SK-N-SH (cell line): ENCODE results near the gene SLC9C1.

Experiments used
- CHD2 ChIP-seq: fragments of 150-350 bp; IDR thresholded peaks from 2 replicates; pipeline ENCODE4 v1.6.1; 2018; ENCODE audit warnings: low read length; ENCODE audit not compliant: partially characterized antibody
- CTCF ChIP-seq: fragments of 200-600 bp; sonication (generic); IDR thresholded peaks from 2 replicates; pipeline ENCODE4 v1.6.1; 2017; ENCODE audit warnings: antibody characterized with exemption, mild to moderate bottlenecking, moderate library complexity
- EP300 ChIP-seq, 2 experiments: IDR thresholded peaks; 2 replicates each; pipeline versions ENCODE4 v1.4.0 to v1.6.1; 2012; ENCODE audit warnings: borderline replicate concordance in 1 of 2, low read depth in 1 of 2, low read length in 1 of 2
- EZH2phosphoT487 ChIP-seq: fragments of 200-600 bp; sonication (generic); IDR thresholded peaks from 2 replicates; pipeline ENCODE4 v1.6.1; 2017; ENCODE audit warnings: low read depth, mixed run types, mild to moderate bottlenecking, antibody characterized with exemption, moderate library complexity, borderline replicate concordance
- GABPA ChIP-seq: IDR thresholded peaks from 2 replicates; pipeline ENCODE4 v1.4.0; 2012; ENCODE audit warnings: low read depth, mild to moderate bottlenecking
- MAX ChIP-seq: IDR thresholded peaks from 2 replicates; pipeline ENCODE4 v1.4.0; 2012; ENCODE audit warnings: low read depth
- PBX3 ChIP-seq: IDR thresholded peaks from 2 replicates; pipeline ENCODE4; 2012
- POLR2AphosphoS5 ChIP-seq: IDR thresholded peaks from 2 replicates; pipeline ENCODE4 v1.6.1; 2012; ENCODE audit warnings: low read depth, low read length
- RAD21 ChIP-seq: IDR thresholded peaks from 2 replicates; pipeline ENCODE4 v1.6.1; 2012; ENCODE audit warnings: mild to moderate bottlenecking, low read length
- REST ChIP-seq: IDR thresholded peaks from 2 replicates; pipeline ENCODE4 v1.6.1; 2012; ENCODE audit warnings: mild to moderate bottlenecking, low read depth, low read length, moderate library complexity
- USF2 ChIP-seq: fragments of 150-350 bp; IDR thresholded peaks from 2 replicates; pipeline ENCODE4 v1.6.1; 2017; ENCODE audit warnings: antibody characterized with exemption, low read length, low read depth, borderline replicate concordance
- YY1 ChIP-seq: IDR thresholded peaks from 2 replicates; pipeline ENCODE4 v1.4.0; 2012; ENCODE audit warnings: low read depth, mild to moderate bottlenecking

- TF ChIP-seq GABPA (no peak), POLR2AphosphoS5 (no peak), CTCF (no peak), EP300 (IDR thresholded peaks at IDR 0.05; ENCODE audit: borderline replicate concordance in 1 of 2, low read depth in 1 of 2, low read length in 1 of 2) (no peak), PBX3 (no peak), CHD2 (no peak), REST (no peak), USF2 (no peak), RAD21 (no peak), EZH2phosphoT487 (no peak), MAX (no peak), YY1 (no peak)
Observed at GRCh38 chr3:112331851-112332250, 37.8 kb upstream of the SLC9C1 start.
